Fibroblast of lung (primary cell): ENCODE data around the gene TCOF1. TPM values are rescaled to one million over a fixed set of nuclear protein-coding genes. Genes with fewer than 3 reads are reported as not detected.

ENCODE experiments used
- DNase-seq, 2 donors: peaks; one replicate each; pipeline versions ENCODE4 v3.0.0 to v3.0.0-alpha.2; 2010; ENCODE audit warnings: low read depth in 2 of 2
- H2AFZ ChIP-seq: 2 replicates; pipeline ENCODE4 v1.5.1; 2012; ENCODE audit warnings: low read length, control low read depth, inconsistent platforms
- H3K27ac ChIP-seq: 2 replicates; pipeline ENCODE4 v1.5.1; 2011; ENCODE audit warnings: low read length, control low read depth; ENCODE audit not compliant: insufficient read depth
- H3K27me3 ChIP-seq: 2 replicates; pipeline ENCODE4 v1.5.1; 2011; ENCODE audit warnings: mild to moderate bottlenecking, low read length; ENCODE audit not compliant: control insufficient read depth, insufficient read depth
- H3K36me3 ChIP-seq: 2 replicates; pipeline ENCODE4 v1.5.1; 2011; ENCODE audit warnings: low read length; ENCODE audit not compliant: control insufficient read depth, insufficient read depth
- H3K4me1 ChIP-seq: 2 replicates; pipeline ENCODE4 v1.5.1; 2011; ENCODE audit warnings: low read length; ENCODE audit not compliant: control insufficient read depth, insufficient read depth; ENCODE audit errors: extremely low read depth
- H3K4me2 ChIP-seq: 2 replicates; pipeline ENCODE4 v1.5.1; 2011; ENCODE audit warnings: low read length, control low read depth; ENCODE audit not compliant: insufficient read depth; ENCODE audit errors: extremely low read depth
- H3K4me3 ChIP-seq, 4 experiments: fragments of 200-600 bp in 1 of 4; sonication (generic) in 1 of 4; replicated peaks in 1 of 4; 2 replicates each; pipeline ENCODE4 v1.5.1; 2011 to 2016; ENCODE audit warnings: low read length in 4 of 4, low read depth in 3 of 4, mild to moderate bottlenecking in 3 of 4, control low read depth in 2 of 4, inconsistent platforms in 1 of 4, mixed read lengths in 1 of 4; ENCODE audit not compliant: insufficient read depth in 1 of 4; ENCODE audit errors: control extremely low read depth in 1 of 4
- H3K79me2 ChIP-seq: 2 replicates; pipeline ENCODE4 v1.5.1; 2012; ENCODE audit warnings: mild to moderate bottlenecking, low read length, inconsistent platforms; ENCODE audit not compliant: control insufficient read depth, insufficient read depth
- H3K9ac ChIP-seq: 2 replicates; pipeline ENCODE4 v1.5.1; 2011; ENCODE audit warnings: mild to moderate bottlenecking, low read length, control low read depth; ENCODE audit not compliant: insufficient read depth
- H3K9me3 ChIP-seq: 2 replicates; pipeline ENCODE4 v1.5.1; 2012; ENCODE audit warnings: low read depth, low read length; ENCODE audit not compliant: control insufficient read depth, insufficient read depth
- H4K20me1 ChIP-seq: 2 replicates; pipeline ENCODE4 v1.5.1; 2011; ENCODE audit warnings: low read length; ENCODE audit not compliant: control insufficient read depth, insufficient read depth; ENCODE audit errors: extremely low read depth
- CTCF ChIP-seq, 2 donors: IDR thresholded peaks in 1 of 2; conservative IDR thresholded peaks in 1 of 2; 1 replicate in 1 of 2; 2 replicates in 1 of 2; pipeline ENCODE4 v1.5.1; 2011 to 2012; ENCODE audit warnings: low read length in 2 of 2, control low read depth in 1 of 2, inconsistent platforms in 1 of 2, low read depth in 1 of 2, mild to moderate bottlenecking in 1 of 2
- EZH2 ChIP-seq: IDR thresholded peaks from 2 replicates; pipeline ENCODE4 v1.5.1; 2012; ENCODE audit warnings: low read length, control low read depth, mild to moderate bottlenecking; ENCODE audit errors: missing control alignments
- polyA plus RNA-seq, 2 donors: library from polyadenylated mRNA; depleted of rRNA in 1 of 2; stranded (reverse) in 1 of 2; unstranded in 1 of 2; fragments of >200 nt; gene quantifications; 2 replicates each; pipeline ENCODE4 v1.2.1, GENCODE V29; 2011 to 2012; ENCODE audit warnings: missing spikeins in 1 of 2
- total RNA-seq: library from RNA; depleted of rRNA; stranded (reverse); fragments of >200 nt; gene quantifications from 2 replicates; pipeline ENCODE4 v1.2.1, GENCODE V29; 2014

The TCOF1 gene
- total and polyA plus RNA-seq, 2 donors (not counting 1 experiment from before 2014, with no cell fraction given) = 8.5 to 10.6 TPM

- Histone ChIP-seq H3K36me3 (peaks cover 23% of the 10 kb centered on the region), H3K4me3 (no peak overlapping the region), H3K4me2 (no peak overlapping the region), H3K27me3 (no peaks in the 10 kb centered on the region), H3K4me1 (no peaks in the 10 kb centered on the region), H3K9me3 (no peaks in the 10 kb centered on the region), H3K27ac (no peak overlapping the region), H4K20me1 (no peaks in the 10 kb centered on the region), H3K9ac (no peak overlapping the region), H2AFZ (no peak overlapping the region), H3K79me2 (no peaks in the 10 kb centered on the region)
- no peak for DNase-seq
- TF ChIP-seq CTCF (conservative IDR thresholded peaks at IDR 0.05 in 1 of 2, IDR thresholded peaks at IDR 0.05 in 1 of 2; ENCODE audit: low read depth in 1 of 2, low read length in 2 of 2) = no peak
- TF ChIP-seq EZH2 = no peak
These were observed 35.7 kb downstream of the TCOF1 start for GRCh38 chr5:150393096-150393645.

GRCh38 chr5:150394131-150394530 is 36.6 kb downstream of the TCOF1 start:
- no peaks in the 10 kb centered on the region for H3K27me3 ChIP-seq
- H4K20me1 ChIP-seq = no peaks in the 10 kb centered on the region
- no peaks in the 10 kb centered on the region for H3K79me2 ChIP-seq
- TF ChIP-seq CTCF (conservative IDR thresholded peaks at IDR 0.05 in 1 of 2, IDR thresholded peaks at IDR 0.05 in 1 of 2; ENCODE audit: low read depth in 1 of 2, low read length in 2 of 2) (no peak), EZH2 (no peak)
- no peak overlapping the region for H3K27ac ChIP-seq
- no peaks in the 10 kb centered on the region for H3K9me3 ChIP-seq
- no peak overlapping the region for H2AFZ ChIP-seq
- H3K4me2 ChIP-seq = no peak overlapping the region
- H3K9ac ChIP-seq = no peak overlapping the region
- peaks cover 27% of the 10 kb centered on the region for H3K36me3 ChIP-seq
- H3K4me3 ChIP-seq = no peak overlapping the region
- DNase-seq = peak in 1 of 2 donors; percentile 17
- peaks cover 6% of the 10 kb centered on the region for H3K4me1 ChIP-seq

DNA sequence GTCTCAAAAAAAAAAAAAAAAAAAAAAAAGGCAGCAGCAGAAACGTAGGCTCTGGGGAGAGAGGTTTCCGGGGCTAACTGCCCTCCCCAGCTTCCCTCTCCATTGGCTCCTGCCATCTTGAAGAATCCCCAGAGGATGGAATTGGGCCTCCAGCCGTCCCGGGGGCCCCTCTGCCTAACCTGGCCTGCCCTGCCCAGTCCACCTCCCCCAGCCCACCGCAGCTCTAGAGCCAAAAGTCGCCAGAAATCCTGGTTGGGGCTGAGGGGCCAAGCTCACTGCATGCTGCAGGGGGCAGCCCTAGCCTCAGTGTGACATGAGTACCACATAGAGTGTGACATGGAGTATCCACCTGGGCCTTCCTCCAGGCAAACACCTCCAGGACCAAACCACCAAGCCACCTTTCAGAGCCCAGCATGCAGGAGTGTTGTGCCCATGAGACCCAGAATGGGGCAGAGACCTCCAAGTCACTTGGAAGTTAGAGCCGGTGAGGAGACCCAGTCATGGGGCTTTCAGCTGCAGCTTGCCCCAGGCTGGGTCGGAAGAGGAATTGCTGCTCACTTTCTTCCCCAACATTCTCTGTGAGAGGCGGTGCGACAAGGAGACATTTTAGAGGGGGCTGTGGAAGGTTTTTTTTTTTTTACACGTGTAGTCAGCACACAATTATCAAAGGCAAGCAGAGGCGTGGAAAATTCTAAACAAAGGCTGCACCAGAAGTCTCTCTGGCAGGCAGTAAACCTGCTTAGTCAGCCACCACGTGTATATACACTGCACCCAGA is 37.6 kb downstream of the TCOF1 start:
- no peaks in the 10 kb centered on the region for H3K79me2 ChIP-seq
- no peak overlapping the region for H3K9ac ChIP-seq
- no peak overlapping the region for H3K4me2 ChIP-seq
- TF ChIP-seq CTCF (conservative IDR thresholded peaks at IDR 0.05 in 1 of 2, IDR thresholded peaks at IDR 0.05 in 1 of 2; ENCODE audit: low read depth in 1 of 2, low read length in 2 of 2) (no peak), EZH2 (no peak)
- H3K9me3 ChIP-seq = no peaks in the 10 kb centered on the region
- H3K27me3 ChIP-seq = no peaks in the 10 kb centered on the region
- peaks cover 28% of the 10 kb centered on the region for H3K36me3 ChIP-seq
- DNase-seq = peak in 1 of 2 donors; percentile 14
- peaks cover 11% of the 10 kb centered on the region for H3K4me1 ChIP-seq
- no peak overlapping the region for H3K4me3 ChIP-seq
- no peak overlapping the region for H2AFZ ChIP-seq
- no peaks in the 10 kb centered on the region for H4K20me1 ChIP-seq
- H3K27ac ChIP-seq = no peak overlapping the region
